GM12892 (cell line): ENCODE results near the gene TTC22.

Source experiments
- POLR2A ChIP-seq: IDR thresholded peaks from 2 replicates; pipeline ENCODE4 v1.6.1; 2011; ENCODE audit warnings: low read depth, low read length, control low read depth
- POLR2AphosphoS5 ChIP-seq: IDR thresholded peaks from 2 replicates; pipeline ENCODE4 v1.6.1; 2011; ENCODE audit warnings: low read depth, low read length, control low read depth

GRCh38 chr1:54850737-54851136 is 49.6 kb upstream of the TTC22 start:
- TF ChIP-seq POLR2A (no peak), POLR2AphosphoS5 (no peak)
